ENCODE results near the gene WWTR1. TPM values are rescaled to one million over a fixed set of nuclear protein-coding genes. Genes with fewer than 3 reads are reported as not detected.

WWTR1 gene
- total RNA-seq, 4 donors from 2014 or later, result 103 to 148 (median 116) TPM

DNA sequence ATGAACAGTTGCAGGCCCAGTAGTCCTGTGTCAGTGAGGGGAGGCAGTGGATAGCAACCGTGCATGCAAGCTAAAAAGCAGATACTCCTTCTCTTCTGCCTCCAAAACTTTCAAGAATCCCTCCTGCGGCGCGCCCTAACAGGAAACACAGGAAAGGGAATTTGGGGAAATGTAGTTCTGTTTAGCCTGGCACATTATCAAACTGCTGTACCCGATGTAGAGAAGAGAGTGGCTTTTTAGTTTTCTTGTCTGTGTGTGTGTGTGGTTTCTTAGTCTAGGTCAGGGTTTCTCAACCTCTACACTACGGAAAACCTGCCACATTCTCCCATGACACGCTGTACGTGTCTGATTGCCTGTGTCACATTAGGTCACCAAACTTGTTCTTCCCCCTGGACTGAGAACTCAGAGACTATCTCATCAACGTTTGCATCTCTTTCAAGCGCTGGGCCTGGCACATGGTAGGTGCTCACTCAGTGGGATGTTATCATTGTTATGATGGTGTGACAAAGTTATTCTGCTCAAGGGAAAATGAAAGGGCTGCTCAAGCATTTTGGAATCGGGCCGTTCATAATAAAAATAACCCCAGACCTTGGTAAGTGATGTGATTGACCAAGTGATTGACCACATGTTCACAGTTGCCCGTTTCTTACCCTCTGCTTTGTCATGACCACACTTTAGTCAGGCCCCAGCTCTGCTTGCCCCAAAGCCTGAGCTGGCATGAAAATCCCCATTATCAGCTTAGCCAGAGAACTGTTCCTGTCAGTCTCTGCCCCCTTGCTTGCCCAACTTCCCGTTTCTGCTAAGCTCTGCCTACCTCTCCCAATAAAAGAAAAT is 150.1 kb downstream of the WWTR1 start:
- no peaks in the 10 kb centered on the region for H3K9me3 ChIP-seq
- H3K36me3 ChIP-seq, result no peaks in the 10 kb centered on the region
- no peak overlapping the region for H3K4me3 ChIP-seq
- intact Hi-C loops (cut with DNase I; ENCODE audit: low total_unique reads), result no loop called here
- no peak overlapping the region for H3K27ac ChIP-seq
- TF ChIP-seq, protein P1, sequence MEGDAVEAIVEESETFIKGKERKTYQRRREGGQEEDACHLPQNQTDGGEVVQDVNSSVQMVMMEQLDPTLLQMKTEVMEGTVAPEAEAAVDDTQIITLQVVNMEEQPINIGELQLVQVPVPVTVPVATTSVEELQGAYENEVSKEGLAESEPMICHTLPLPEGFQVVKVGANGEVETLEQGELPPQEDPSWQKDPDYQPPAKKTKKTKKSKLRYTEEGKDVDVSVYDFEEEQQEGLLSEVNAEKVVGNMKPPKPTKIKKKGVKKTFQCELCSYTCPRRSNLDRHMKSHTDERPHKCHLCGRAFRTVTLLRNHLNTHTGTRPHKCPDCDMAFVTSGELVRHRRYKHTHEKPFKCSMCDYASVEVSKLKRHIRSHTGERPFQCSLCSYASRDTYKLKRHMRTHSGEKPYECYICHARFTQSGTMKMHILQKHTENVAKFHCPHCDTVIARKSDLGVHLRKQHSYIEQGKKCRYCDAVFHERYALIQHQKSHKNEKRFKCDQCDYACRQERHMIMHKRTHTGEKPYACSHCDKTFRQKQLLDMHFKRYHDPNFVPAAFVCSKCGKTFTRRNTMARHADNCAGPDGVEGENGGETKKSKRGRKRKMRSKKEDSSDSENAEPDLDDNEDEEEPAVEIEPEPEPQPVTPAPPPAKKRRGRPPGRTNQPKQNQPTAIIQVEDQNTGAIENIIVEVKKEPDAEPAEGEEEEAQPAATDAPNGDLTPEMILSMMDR (IDR thresholded peaks at IDR 0.05), result no peak
- no peak for TF ChIP-seq POLR2A (IDR thresholded peaks at IDR 0.05)
- no peaks in the 10 kb centered on the region for H3K27me3 ChIP-seq
- H3K4me1 ChIP-seq, result no peaks in the 10 kb centered on the region
- DNase-seq, result no peak

DNA sequence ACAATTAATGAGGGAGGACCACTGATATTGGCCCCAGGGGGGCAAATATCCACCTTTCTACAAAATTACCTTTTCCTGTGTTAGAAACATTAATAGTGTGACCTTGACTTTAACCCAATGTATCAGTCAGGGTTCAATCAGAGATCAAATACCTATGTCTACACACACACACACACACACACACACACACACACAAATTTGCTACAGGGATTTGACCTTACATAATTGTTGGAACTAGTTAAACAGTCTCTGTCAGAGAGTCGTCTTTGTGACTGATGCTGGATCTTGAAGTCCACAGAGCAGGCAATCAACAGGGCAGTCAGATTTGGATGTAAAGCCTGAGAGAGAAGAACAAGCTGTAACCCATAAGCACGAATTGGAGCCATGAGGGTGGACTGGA is 150.9 kb downstream of the WWTR1 start:
- no peak overlapping the region for H3K4me3 ChIP-seq
- TF ChIP-seq, protein P1 (IDR thresholded peaks at IDR 0.05), result no peak
- no peak for TF ChIP-seq POLR2A (IDR thresholded peaks at IDR 0.05)
- DNase-seq, result no peak
- H3K27me3 ChIP-seq, result no peaks in the 10 kb centered on the region
- no peak overlapping the region for H3K27ac ChIP-seq
- H3K4me1 ChIP-seq, result no peaks in the 10 kb centered on the region
- intact Hi-C loops (cut with DNase I; ENCODE audit: low total_unique reads), result no loop called here
- no peaks in the 10 kb centered on the region for H3K36me3 ChIP-seq
- H3K9me3 ChIP-seq, result no peaks in the 10 kb centered on the region

DNA sequence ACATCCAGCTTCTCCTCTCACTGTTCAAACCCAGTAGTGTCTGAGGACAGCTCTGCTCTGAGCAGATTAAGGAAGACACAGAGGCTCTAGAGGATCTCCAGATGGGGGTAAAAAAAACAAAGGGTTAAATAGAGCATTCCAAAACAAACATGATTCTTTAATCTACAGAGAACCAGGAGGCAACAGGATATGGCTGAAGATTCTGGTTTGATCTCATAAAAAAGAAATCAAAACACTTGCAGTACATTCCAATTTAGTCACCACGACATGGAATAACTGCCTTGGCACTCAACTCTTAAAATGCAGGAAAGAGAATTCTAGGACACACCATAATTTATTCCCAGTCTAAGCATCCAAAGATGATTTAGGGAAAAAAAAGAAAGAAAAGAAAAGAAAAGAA is 151.3 kb downstream of the WWTR1 start:
- Histone ChIP-seq H3K27me3 (no peaks in the 10 kb centered on the region), H3K4me1 (no peaks in the 10 kb centered on the region), H3K27ac (no peak overlapping the region), H3K9me3 (no peaks in the 10 kb centered on the region), H3K36me3 (no peaks in the 10 kb centered on the region), H3K4me3 (no peak overlapping the region)
- no peak for TF ChIP-seq POLR2A (IDR thresholded peaks at IDR 0.05)
- TF ChIP-seq, protein P1 (IDR thresholded peaks at IDR 0.05), result no peak
- intact Hi-C loops (cut with DNase I; ENCODE audit: low total_unique reads), result no loop called here
- no peak for DNase-seq

DNA sequence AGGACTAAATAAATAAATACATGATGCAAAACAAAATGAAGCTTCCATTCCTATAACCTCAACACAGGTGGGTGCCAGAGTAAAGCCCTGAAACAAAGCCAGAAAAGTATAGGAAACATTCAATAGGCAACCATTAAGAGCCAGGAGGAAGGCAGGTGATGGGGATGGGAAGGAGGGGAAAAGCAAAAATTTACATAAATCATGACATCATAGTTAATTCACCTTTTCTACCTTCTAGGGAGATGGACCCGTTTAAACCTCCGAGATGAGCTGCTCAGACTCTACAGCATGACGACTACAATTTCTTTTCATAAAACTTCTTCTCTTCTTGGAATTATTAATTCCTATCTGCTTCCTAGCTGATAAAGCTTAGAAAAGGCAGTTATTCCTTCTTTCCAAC is 155.4 kb downstream of the WWTR1 start:
- no peak for DNase-seq
- Histone ChIP-seq H3K36me3 (no peaks in the 10 kb centered on the region), H3K27ac (no peak overlapping the region), H3K4me3 (no peak overlapping the region), H3K27me3 (no peaks in the 10 kb centered on the region), H3K4me1 (no peaks in the 10 kb centered on the region), H3K9me3 (no peaks in the 10 kb centered on the region)
- intact Hi-C loops (cut with DNase I; ENCODE audit: low total_unique reads), result no loop called here
- TF ChIP-seq, protein P1 (IDR thresholded peaks at IDR 0.05), result no peak
- no peak for TF ChIP-seq POLR2A (IDR thresholded peaks at IDR 0.05)

DNA sequence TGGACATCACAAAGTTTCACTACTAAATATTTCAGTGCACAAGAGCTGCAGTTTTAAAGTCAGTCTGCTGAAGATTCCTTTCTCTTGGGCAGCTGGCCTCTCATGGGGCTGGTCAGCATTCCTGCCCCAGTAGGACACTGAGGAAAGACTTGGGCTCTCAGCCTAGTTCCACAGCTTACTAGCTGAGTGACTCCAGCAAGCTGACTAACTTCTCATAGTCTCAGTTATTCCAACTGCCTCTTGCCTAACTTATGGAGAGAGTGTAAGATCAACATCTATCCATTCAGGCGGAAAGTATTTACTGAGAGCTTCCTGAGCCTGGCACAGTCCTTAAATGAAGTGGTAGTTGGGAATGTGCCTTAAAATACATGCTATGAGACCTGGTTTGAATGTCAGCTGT is 156.3 kb downstream of the WWTR1 start:
- TF ChIP-seq, protein P1 (IDR thresholded peaks at IDR 0.05), result no peak
- no peak for TF ChIP-seq POLR2A (IDR thresholded peaks at IDR 0.05)
- no peak for DNase-seq
- Histone ChIP-seq H3K4me3 (no peak overlapping the region), H3K27ac (no peak overlapping the region), H3K4me1 (no peaks in the 10 kb centered on the region), H3K36me3 (no peaks in the 10 kb centered on the region), H3K9me3 (no peaks in the 10 kb centered on the region), H3K27me3 (no peaks in the 10 kb centered on the region)
- intact Hi-C loops (cut with DNase I; ENCODE audit: low total_unique reads), result no loop called here

Measured in uterus (tissue), 4 donors.